Mucosa of gallbladder (tissue), 1 donor: ENCODE measurements around the gene RNF181. TPM values are rescaled to one million over a fixed set of nuclear protein-coding genes. Genes with fewer than 3 reads are reported as not detected.
A peak's percentile ranks its signal among the peaks of the same experiment; 100 is the strongest.
"Not testable (repeated sequence)": the region's sequence is repeated elsewhere in the genome, so short reads cannot be mapped to it uniquely, and the experiment has no call there.

Experiments
- DNase-seq: peaks from one replicate; pipeline ENCODE4 v3.0.0-alpha.2; 2020; ENCODE audit warnings: low spot score
- total RNA-seq: library from RNA; stranded (reverse); gene quantifications from one replicate; pipeline ENCODE4 v1.2.1, GENCODE V29; 2021
- donor health status: DM: no; HTN: no; CAD: no.

RNF181 gene
- total RNA-seq, 1 donor from 2014 or later = 94.1 TPM

DNA sequence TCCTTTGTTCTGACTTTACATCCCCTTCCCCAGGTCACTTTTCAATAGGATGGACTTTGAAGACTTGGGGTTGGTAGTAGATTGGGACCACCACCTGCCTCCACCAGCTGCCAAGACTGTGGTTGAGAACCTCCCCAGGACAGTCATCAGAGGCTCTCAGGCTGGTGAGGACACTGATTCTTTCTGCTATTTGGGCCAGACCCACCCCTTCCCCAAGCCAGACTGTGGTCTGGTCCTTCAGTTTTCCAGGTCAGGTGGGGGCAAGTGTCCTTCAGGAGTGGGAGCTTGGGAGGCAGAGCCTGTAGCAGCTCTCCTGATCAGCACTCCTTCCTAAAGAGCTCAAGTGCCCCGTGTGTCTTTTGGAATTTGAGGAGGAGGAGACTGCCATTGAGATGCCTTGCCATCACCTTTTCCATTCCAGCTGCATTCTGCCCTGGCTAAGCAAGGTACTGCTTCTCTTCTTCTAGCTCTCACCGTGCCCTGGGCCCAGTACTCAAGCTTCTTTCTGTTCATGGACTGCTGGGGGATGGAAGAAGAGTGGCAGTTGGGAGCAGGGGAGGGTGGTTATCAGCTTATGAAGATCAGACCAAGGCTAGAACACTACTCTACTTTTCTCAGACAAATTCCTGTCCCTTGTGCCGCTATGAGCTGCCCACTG is 1.1 kb downstream of the RNF181 start:
- DNase-seq = no peak

- DNase-seq = no peak
Observed at GRCh38 chr2:85597241-85597640, 1.7 kb downstream of the RNF181 start.

DNA sequence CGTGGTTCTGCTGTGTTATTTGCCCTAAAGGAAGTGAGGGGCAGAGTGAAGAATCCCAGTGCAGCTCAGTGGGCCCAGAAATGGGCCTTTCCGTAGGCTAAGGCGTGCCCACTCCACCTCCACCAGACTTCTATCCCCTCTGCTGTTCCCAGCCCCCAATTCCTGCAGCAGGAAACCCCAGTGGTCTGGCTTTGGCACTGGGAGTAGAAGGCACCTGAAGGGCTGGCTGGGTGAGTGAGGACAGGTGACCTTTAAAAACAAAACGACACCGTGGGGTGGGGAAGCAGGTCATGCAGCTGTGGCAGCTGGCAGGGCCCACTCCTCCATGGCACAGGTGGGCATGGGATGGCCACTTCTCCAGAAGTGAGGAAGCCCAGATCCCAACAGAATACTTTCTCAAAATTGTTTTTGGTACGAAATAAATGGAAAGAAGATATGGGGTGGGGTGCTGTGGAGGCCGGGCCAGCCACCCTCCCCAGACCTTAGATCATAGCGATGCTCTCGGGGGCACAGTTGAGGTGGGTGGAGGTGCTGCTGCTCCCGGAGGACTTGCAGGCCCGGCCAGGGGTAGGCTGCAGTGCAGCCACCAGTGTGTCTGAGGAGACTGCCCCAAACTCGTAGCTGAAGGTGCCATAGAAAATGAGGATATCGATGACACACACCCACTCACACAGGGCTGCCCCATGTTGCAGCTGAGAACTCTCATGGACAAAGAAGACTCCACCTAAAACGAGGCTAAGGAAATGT is 3.2 kb downstream of the RNF181 start:
- no peak for DNase-seq

GRCh38 chr2:85599468-85600234 is 4.1 kb downstream of the RNF181 start:
- no peak for DNase-seq

DNA sequence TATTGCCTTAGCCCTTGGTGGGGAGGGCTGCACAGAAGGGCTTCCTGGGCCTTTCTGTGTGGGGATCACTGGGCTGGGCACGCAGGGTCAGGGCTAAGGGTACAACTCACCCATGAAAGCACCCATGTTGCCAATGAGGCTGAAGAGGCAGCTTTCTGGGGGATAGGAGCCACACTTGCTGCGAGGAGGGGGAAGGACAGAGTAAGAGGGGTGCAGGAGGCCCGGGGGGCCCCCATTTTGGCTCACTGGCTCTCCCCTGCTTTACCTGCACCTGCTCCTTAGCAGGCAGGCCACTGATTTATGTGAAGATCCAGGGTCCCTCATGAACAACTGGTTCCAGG is 4.7 kb downstream of the RNF181 start:
- no peak for DNase-seq

DNA sequence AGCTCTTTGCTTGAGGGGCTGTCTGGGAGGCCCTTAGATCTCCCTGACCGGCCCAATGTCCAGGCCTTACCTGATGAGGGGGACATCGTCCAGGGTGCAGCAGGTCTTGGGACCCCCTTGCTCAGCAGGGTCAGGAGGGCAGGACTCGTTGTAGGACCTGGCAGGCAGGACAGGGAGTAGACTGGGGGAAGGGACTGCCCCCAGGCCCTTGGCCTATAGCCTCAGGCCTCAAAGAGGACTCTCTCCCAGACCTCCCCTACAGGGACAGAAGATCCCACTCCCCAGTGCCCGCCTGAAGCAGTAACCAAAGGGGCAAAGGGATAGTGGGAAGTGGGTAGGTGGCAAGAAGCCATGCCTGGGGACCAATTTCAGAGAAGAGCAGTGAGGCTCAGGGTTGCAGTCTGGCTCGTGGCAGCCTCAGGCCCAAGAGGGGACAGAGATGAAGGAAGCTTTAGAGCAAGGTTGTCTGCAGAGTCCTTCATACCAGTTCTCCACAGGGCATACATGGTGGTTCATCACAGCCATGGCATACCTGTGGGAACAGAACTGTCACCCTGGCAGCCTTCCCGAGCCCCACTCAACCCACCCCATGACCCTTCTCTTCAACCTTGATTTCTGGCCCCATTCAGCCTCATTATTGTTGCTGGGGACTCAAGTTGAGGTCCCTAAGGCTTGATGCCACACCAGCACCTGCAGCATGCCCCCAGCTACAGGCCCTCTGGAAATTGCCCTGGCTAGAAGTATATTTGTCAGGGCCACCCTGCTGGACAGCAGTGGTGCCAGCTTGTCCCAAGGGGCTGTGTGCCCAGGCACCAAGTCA is 5.6 kb downstream of the RNF181 start:
- no peak for DNase-seq

GRCh38 chr2:85601771-85602475 is 6.4 kb downstream of the RNF181 start:
- peak; percentile 55 for DNase-seq

- DNase-seq = peak; percentile 94
Observed at GRCh38 chr2:85602476-85603234, 7.1 kb downstream of the RNF181 start, which contains the start of gene TMEM150A. TMEM150A (minus strand) TSS chr2:85602698; CDS start chr2:85601948, 750 bp downstream.

GRCh38 chr2:85604133-85604444 is 8.5 kb downstream of the RNF181 start:
- not testable (repeated sequence) for DNase-seq

DNA sequence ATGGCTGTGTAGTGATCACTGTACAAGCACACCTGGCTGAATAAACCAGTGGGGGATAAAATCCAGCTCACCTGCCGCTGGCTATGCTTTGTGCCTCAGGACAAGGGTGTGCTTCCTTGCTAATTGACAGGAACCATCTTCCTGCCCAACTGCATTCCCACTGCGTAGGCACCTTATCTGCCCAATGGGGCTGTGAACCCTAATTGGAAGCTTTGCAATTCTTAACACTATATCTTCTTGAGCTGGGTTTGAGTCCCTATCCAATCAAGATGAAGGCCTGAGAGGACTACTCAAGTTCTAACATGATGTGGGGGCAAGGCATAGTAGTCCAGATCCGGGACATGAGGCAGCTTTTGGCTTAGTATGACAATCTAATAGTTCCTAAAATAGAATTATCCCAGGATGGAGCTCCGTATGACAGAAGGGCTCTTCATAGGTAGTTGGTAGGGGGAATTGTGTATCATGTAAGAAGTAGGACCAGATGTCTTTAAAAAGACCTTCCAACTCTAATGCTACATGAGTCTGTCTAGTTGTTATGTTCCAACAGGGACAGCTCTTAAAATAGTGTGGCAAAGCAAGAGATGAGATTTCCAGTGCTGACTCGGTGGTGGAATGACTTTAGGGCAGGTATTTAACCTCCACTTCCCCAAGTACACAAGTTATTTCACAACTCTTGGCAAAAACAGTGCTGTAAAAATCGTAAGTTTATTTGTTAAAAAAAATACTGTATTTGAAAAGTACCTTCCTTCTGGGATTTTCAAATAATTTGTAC is 9.2 kb downstream of the RNF181 start:
- no peak for DNase-seq

- DNase-seq = no peak
Observed at GRCh38 chr2:85605406-85606115, 10.0 kb downstream of the RNF181 start.

- no peak for DNase-seq
Observed at GRCh38 chr2:85606116-85606455, 10.5 kb downstream of the RNF181 start.

- no peak for DNase-seq
Observed at GRCh38 chr2:85607268-85608215, 12.0 kb downstream of the RNF181 start.

DNA sequence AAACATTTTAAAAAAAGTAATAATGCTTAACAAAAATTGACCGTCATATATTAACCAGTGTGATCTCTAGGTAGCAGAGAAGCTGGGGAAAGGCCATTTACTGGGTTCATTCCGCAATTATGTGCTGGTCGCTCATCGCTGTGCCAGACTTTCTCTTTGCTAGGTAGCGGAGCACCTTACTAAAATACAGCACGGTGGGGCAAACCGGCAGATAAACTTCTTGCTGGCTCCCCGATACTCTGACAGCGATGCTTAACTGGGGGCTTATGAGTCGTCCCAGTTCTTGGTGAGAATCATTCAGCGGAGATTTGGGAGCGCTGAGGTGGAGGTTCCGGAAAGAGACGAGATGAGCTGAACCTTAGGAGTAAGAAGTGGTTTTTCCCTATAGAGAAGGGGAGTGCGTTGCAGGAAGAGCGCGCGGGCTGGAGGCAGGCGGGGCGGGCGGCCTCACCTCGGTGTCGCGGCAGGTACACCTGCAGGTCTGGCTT is 15.7 kb downstream of the RNF181 start:
- no peak for DNase-seq

- peak; percentile 87 for DNase-seq
Observed at GRCh38 chr2:85611705-85612587, 16.4 kb downstream of the RNF181 start, which contains the start of gene C2orf68. C2orf68 (minus strand) TSS chr2:85612066; CDS start chr2:85611984, 82 bp downstream.

GRCh38 chr2:85613717-85614515 is 18.4 kb downstream of the RNF181 start:
- no peak for DNase-seq
